HG03064 (cell line): ENCODE measurements around the gene CDH4.

ENCODE experiments used
- ATAC-seq: cut with Tn5 transposase; IDR thresholded peaks from one replicate; pipeline ENCODE4 v1.9.1; 2021; ENCODE audit warnings: low read depth; ENCODE audit not compliant: unreplicated experiment

Gene CDH4

DNA sequence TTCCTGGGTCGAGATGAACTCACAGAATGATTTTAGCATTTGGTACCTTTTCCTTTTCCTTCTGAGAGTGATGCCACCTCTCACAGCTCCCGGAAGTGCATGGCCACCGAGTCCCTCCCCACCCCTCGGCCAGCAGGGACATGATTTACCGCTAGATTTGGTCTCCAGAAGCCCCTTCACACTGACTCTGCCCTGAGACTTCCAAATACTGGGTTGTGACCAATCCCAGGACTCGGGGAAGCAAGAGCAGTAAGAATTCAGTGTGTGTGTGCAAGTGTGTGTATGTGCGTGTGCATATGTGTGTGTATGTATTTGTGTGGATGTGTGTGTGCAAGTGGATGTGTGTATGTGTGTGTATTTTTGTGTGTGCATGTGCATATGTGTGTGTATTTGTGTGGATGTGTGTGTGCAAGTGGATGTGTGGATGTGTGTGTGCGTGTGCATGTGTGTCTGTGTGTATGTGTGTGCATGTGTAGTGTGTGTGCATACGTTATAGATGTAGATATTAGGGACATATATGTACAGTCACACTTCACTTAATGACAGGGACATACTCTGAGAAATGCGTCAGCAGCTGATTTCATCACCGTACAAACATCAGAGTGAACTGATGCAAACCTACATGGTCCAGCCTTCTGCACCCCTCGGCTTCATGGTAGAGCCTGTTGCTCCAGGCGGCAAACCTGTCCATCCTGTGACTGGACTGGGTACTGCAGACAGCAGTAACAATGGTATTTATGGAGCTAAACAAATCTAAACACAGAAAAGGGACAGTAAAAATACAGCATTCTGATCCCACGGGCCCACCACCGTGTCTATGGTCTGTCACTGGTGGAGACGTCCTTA is 439.2 kb downstream of the CDH4 start:
- no peak for ATAC-seq

DNA sequence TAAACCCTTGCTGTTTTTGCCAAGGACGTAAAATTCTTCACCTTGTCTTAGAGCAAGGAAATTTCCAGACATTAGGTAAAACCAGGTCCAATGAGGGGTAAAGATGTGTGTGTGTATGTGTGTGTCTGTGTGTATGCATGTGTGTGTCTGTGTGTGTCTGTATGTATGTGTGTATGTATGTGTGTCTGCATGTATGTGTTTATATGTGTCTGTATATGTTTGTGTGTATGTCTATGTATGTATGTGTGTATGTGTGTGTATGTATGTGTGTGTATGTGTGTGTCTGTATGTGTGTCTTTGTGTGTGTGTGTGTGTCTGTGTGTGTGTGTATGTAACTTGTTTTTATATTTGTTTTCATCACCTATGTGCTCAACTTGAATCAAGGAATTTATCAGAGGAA is 439.9 kb downstream of the CDH4 start:
- no peak for ATAC-seq

DNA sequence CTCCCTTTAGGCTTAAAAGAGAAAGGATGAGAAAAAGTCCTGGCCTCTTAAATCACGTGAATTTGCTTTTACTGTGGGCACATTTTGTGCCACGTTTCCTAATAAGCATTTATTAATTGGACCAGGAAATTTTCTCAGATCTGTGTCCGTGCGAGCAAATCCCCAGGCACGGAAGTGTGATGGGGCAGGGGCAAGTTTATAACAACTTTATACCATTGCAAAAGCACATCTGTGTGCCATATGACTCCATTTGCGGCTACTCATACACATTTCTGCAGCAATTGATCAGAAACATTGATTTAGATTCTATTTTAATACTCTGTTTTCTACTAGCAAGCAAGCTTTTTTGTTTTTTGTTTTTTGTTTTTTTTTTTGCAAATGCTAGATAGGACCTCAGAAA is 440.4 kb downstream of the CDH4 start:
- no peak for ATAC-seq

DNA sequence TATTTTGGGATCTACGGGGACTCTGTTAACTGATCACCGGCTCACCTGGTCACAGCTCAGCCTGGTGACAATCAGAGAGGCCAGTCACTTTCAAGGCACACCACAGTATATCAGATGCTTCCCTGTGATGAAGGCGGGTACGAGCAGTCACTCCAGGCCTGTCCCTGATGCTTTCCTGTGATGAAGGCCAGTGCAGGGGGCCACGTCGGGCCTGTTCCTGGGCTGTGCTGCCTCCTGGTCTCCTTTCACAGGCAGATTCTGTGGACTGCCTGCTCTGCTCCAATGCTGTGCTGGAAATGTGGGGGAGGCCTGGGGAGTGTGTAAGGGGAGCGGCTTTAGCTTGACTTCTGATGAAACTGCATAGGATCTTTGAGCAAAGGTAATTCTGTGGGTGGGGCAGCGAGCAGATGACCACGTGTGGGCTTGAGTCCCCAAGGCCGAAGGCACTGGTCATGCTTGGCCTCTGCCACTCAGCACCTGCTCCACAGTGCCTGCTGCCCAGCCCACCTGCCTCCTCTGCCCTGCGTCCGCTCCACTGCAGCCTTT is 441.1 kb downstream of the CDH4 start:
- no peak for ATAC-seq

DNA sequence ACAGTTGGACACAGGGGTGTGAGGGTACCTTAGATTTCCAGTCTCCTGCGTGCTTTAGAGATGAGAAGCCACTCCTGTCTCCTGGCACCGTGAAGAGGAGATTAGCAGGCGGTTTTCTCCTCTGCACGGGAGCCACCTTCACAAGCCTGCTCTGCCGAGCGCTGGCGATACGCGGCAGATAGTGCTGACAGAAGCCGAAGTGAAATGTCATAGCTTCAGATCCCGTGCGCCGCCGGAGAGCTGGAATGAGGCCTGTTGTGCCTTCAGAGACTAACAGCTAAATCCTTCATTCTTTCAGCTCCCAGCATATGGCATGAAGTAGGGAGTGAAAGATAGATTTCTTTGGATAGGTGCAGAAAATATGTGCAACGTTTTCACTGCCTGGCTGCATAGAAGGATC is 442.6 kb downstream of the CDH4 start:
- no peak for ATAC-seq

DNA sequence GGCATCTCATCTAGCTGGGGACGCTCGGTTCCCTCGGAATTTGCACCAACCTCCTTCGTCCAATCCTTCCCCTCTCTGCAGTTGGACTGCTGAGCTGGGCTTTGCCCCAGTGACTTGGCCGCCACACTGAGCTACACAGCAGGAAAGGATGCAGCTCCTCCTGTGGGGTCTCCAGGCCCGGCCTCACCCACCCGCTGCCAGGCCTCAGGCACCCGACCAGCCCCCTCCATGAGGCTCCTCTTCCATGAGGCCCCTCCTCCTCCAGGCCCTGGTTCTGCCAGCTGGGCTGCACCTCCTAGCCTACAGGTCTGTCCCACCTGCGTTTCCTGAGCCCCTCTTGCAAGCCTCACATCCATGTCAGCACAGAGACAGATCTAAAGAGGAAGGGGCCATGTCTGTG is 443.7 kb downstream of the CDH4 start:
- ATAC-seq = no peak

DNA sequence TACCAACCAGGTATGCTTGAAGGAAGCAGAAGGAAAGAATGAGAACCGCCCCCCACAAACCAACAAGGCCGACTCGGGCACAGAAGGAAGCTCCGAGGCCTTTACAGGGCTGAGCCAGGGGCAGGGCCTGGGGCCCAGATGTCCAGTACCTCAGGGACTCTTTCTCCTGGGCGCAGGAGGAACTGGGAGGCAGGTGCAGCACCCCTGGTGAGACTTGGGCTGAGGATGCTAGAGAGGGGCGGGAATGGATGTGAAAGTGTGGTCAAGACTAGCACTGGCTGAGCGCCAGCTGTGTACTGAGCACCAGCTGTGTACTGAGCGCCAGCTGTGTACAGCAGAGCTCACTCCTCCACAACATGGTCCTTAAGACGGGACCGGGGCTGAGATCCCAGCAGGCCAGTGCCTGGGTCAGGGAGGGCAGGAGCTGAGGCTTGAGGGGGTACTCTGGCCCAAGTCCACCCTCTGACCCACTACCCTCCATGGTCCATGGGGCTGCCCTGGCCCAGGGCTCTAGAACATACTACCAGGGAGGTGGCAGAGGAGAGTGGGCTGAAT is 444.2 kb downstream of the CDH4 start:
- no peak for ATAC-seq

DNA sequence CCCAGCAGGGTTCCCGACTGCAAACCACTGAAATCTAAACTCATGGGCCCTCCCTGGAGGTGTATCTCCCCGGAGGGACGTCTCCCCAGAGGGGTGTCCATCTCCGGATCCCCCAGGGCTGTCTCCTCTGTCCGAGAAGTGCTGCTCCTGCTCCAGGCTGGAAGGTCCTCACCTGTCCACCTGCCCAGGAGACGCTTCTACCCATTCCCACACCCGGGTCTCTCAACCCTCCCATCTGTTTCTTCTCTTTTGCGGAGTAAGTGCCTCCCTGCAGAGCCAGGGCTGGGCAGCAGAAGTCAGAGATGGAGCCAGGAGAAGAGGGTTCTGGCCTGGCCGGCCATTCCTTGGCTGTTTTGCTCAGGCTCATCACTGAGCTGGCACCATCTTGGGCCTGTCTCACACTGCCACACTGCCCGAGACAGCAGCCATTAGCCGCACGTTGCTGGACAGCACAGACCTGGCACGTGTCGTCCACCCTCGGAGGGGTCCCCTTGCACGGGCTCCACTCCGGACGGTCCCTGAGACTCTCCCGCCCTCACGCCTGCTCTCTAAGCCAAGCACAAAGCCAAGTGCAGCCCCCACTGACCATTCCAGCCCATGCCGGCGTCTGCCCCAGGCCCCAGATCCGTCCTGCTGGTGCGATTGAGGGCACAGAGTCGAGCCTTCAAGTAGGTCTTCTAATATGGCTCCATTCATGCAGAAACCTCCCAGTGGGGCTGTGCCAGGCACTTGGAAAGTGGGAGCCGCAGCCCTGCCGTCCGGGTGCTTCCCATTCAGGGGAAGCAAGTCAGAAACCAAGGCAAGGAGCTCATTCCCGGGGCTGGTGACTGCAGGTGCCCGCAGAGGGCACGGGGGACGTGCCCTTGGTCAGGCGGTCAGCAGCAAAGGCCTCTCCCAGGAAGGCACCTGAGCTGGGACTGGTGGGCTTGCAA is 445.9 kb downstream of the CDH4 start:
- no peak for ATAC-seq

DNA sequence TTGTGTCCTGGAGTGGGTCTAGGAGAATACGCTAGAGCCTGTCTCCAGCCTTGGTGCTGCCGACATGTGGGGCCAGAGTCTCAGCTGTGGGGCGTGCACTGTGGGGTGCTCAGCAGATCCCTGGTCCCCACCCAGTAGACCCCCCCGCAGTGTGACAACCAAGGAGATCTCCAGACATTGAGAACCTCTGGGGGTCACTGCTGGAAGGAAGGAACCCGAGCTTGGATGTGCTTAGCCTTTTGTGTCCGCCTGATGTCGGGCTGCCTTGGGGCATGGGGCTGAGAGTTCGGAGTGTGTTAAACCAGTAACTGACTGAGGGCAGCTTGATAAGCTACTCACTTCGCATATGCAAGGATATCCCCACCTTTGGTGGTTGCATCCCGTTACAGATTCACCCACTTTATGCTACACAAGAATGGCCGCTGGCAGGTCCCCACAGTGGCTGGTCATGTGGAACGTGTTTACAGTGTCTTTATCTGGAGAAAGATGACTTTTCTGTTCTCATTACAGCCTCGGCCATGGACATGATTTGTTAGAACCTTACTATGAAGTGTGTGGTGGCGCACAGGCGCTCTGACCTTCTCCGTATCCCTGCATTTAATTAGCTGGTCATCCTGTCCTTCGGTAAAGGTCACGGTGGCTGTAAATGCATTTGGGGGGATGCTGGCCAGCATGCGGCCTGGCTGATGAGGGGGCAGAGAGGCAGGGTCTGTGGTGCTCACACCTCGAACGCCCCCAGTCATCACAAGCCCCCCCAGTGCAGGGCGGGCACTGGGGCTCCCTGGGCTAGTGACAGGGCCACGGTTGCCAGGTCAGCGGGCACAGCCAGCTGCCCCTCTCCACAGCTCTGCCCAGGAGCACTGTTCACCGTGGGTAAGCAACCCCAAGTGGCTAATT is 446.8 kb downstream of the CDH4 start:
- no peak for ATAC-seq

DNA sequence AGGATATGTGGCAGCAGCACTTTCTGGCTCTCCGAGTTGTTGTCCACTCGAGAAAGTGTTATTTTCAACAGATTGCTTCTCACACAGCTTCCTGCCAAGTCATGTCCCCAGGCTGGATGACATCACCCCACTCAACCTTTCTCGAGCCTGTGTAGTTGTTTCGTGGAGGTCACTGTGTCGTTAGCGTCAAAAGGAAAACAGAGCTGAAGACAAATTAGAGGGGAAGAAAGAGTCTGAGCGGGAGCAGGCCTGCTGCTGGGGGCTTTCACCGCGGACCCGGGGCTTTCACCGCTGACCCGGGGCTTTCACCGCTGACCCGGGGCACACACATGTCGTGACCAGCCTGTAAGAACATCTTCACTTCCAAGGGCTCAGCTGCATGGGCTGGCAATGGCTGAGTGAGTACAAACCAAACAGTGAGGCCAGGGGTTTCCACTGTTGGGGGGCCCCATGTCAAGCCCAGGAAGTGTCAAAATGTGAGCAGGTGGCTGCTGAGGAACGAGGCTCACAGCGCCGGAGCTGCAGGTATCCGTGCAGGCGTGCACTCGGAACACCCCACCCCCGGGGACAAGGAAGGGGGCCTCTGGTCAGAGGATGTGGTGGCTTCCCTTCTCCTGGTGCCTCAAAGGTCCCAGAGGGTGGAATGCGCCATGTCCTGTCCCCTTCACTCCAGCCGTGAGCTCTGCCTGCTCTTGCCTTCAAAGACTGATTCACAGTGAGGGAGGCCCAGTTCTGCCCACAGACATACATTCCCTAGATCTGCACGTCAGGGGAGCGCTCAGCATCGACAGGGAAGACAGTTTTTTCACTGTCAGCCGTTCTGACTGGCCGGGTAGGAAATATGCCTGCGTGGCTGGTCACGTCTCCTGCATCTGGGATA is 447.7 kb downstream of the CDH4 start:
- no peak for ATAC-seq

DNA sequence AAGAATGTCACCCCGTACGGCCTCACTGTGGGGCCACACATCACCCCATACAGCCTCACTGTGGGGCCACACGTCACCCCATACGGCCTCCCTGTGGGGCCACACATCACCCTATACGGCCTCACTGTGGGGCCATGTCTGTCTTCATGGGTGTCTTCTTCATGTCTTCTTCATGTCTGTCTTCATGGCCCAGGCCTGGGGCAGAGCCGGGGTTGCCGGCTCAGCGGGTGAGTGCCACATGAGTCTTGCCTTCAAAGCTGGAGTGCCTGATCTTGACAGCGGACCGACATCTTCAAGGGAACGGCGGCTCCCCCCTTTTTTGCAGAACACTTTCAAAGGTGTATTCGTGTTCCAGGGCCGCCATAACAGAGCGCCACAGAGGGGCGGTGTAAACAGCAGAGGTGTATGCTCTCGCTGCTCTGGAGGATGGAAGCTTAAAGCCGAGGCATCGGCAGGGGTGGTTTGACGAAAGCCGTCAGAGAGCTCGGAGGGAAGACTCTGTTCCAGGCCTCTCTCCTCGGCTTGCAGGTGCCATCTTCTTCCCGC is 448.6 kb downstream of the CDH4 start:
- ATAC-seq = no peak

DNA sequence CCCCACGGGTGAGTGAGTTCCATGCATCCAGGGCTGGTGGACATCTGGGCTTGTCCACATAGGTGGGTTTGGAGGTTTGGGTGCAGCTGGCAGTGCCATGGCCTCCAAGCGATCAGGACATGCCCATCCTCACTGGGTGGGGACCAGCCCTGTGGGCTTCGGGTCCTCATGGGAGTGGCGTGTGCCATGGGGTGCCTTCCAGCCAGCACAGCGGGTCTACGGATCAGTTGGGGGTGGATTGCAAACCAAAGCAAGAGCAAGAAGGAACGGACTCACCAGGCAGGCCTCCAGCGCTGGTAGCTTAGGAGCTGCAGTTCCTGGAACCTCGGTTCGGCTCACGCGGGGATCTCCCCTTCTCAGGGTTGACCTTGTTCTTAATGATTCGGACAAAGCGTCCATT is 449.3 kb downstream of the CDH4 start:
- no peak for ATAC-seq

DNA sequence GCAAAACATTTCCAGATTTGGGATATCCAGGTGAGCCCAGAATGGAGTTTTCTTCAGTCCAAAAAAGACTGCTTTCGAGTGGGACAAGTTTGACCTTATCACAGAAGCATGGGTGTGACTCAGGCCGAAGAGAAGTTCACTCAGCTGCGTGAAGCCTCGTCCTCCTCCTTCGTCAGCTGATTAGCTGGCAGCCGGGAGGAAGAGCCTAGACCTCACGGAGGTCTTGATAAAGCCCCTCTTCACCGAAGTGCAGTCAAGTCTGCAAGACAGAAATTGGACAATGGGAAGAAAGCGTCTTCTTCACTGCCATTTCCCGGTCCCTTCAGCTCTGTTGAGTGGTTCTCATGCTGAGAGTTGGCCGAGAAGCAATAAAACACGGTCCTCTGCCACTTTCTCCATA is 449.7 kb downstream of the CDH4 start:
- no peak for ATAC-seq

DNA sequence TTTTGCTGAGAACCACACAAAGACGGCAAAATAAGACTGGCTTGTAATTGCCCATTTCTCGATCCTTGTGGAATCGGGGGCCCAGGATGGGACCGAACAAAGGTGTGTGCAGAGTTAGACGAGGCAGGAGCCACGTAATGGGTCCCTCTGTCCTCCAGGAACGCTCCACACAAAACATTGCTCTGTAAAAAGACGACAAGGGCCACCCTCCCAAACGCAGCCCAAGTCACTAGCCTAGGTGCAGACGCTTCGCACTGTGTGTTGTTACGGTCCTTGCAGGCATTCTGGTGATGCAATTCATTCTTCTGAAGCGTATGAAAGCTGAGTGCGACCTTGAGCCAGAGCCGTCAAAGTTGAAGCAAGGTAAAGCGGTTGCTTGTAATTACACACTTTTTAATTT is 450.2 kb downstream of the CDH4 start:
- no peak for ATAC-seq

DNA sequence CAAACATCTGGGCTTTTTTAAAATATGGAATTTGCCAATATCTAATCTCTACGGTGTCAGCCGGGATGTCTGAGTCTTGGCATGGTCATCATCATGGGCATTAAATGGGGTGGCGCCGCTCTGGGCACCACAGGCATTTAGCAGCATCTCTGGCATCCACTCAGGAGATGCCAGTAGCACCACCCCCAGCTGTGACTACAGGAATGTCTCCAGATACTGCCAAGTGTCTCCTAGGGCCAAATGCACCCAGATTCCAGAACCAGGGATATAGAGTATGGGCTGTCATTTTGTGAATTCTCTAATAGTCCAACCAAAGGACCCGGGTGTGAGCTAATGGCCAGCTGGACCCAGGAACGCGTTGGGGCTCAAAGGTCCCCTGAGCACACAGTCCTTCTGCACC is 452.6 kb downstream of the CDH4 start:
- no peak for ATAC-seq

DNA sequence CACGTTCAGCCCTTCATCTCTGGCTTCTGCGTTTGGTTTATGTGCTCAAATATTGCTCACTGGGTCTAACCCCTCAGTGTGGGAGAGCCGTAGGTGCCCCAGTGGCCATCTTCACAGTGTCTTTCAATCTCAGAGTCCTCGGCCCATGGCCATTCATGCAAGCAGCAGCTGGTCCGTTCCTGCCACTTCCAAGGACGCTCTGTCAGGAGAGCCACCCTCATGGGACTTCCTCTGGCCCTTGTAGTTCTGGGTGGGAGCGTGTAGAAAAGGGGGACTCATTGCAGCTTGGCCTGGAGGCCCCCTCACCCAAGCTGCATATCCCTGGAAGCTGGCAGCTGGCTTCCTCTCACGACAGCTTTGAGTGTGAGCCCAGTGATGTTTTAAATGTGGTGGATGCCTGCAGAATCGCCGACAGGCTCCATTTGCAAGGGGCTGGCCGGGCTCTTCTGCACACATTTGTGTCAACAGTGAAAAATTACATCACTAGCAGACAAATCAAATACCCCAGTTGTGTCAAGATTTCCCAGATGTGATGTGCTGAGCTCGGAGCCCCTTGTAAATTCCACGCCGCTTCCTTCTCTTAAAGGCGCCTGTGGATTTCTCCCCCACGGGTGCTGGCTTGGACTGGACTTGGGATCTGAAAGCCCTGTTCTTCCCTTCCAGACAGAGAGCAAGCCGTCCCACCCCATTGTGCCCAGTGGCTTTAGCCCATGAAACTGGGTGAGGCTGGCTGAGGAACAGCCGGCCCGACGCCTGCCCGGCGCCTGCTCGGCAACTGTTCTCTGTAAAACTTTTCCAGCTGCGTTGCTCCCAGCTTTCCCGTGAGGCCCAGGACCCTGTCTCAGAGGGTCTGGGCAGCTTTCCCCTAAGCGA is 453.6 kb downstream of the CDH4 start:
- ATAC-seq = no peak

DNA sequence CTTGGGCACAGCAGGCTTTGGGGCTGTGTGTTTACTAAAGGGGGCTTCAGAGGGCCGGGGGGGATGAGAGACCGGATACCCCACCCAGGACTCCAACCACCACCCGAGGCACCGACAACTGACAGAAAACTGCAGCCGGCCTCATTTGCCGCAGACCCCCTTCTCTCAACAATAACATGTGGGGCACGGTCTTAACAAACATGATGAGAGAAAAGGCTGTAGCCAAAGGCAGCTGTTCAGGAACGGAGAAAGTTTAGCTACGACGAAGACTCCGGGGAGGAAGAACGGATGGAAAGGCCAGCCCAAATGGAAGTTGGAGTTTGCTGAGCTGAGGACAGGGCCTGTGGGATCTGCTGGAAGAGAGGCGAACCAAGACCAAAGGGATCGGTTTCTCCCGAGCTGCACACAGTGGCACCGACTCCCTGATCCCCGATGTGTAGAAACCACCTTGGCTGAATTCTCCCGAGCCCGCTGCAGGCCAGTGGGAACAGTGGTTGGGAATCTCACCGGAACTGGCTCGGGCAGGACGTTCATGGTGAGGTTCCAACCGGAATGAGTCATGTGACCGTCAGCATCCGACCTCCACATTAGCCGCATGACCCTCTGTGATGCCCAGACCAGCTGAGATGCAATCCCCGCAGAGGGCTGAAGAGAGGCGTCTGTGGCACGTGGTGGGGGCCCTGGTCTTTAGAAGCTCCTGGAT is 454.3 kb downstream of the CDH4 start:
- no peak for ATAC-seq
